ENCODE measurements around the gene SORCS2.

The SORCS2 gene

DNA sequence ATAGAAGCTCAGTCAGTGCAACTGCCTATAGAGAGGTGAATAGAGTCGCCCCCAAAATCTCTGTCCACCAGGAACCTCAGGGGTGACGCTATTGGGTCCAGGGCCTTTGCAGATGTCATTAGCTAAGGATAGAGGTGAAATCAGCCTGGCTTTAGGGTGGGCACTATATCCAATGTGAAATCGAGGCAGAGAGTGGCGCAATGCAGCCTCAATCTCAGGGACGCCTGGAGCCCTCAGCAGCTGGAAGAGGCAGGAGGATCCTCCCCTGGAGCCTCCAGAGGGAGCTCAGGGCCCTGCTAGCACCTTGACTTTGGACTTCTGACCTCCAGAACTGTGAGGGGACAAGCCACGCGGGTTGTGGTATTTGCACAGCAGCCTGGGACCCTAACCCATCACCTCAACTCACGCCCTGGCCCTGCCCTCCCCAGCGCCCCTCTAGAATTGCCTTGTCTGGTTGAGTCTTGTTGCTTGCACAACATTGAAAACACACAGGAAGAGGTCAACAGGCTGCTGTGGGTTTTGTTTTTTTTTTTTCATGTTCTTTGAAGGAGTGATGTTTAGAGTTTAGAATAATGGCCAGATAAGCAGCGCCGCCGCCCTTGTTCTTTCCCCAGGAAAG, 331.8 kb downstream of the SORCS2 start:
- Histone ChIP-seq H3K36me3 (ENCODE audit: control insufficient read depth in 2 of 2, insufficient read depth in 1 of 2, low read length in 2 of 2) (no peaks in the 10 kb centered on the region), H3K4me3 (ENCODE audit: low read depth, low read length) (no peak overlapping the region), H3K9me3 (ENCODE audit: control insufficient read depth, insufficient read depth, low read depth, low read length) (no peaks in the 10 kb centered on the region), H3K27ac (ENCODE audit: extremely low read depth, low read depth, low read length) (no peak overlapping the region), H3K4me1 (ENCODE audit: control insufficient read depth, insufficient read depth, low read length) (no peaks in the 10 kb centered on the region)
- TF ChIP-seq TCF7L2 (IDR thresholded peaks at IDR 0.05; ENCODE audit: borderline replicate concordance, low read depth, low read length) (no peak), ZNF423 (tag by site-specific recombination; IDR thresholded peaks at IDR 0.05) (no peak), ZNF624 (tag by site-specific recombination; IDR thresholded peaks at IDR 0.05) (no peak), ZNF239 (tag by site-specific recombination; IDR thresholded peaks at IDR 0.05) (no peak), ZNF626 (tag by site-specific recombination; IDR thresholded peaks at IDR 0.05) (no peak), REPIN1 (tag by site-specific recombination; IDR thresholded peaks at IDR 0.05; ENCODE audit: low read depth) (no peak), FEZF1 (tag by site-specific recombination; IDR thresholded peaks at IDR 0.05) (no peak), EGR2 (tag by site-specific recombination; IDR thresholded peaks at IDR 0.05; ENCODE audit: low read depth) (no peak), GLI4 (tag by site-specific recombination; IDR thresholded peaks at IDR 0.05) (no peak), SCRT2 (tag by site-specific recombination; IDR thresholded peaks at IDR 0.05) (no peak), ZNF658 (tag by site-specific recombination; IDR thresholded peaks at IDR 0.05) (no peak), ZNF354C (tag by site-specific recombination; IDR thresholded peaks at IDR 0.05; ENCODE audit: borderline replicate concordance, low read depth) (no peak), WT1 (tag by site-specific recombination; IDR thresholded peaks at IDR 0.05) (no peak), ZNF184 (tag by site-specific recombination; IDR thresholded peaks at IDR 0.05) (no peak), ZNF548 (tag by site-specific recombination; IDR thresholded peaks at IDR 0.05) (no peak)
- TF ChIP-seq, protein P1, sequence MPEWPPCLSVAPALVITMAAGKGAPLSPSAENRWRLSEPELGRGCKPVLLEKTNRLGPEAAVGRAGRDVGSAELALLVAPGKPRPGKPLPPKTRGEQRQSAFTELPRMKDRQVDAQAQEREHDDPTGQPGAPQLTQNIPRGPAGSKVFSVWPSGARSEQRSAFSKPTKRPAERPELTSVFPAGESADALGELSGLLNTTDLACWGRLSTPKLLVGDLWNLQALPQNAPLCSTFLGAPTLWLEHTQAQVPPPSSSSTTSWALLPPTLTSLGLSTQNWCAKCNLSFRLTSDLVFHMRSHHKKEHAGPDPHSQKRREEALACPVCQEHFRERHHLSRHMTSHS (tag by site-specific recombination; IDR thresholded peaks at IDR 0.05) = no peak
- TF ChIP-seq, protein P2, sequence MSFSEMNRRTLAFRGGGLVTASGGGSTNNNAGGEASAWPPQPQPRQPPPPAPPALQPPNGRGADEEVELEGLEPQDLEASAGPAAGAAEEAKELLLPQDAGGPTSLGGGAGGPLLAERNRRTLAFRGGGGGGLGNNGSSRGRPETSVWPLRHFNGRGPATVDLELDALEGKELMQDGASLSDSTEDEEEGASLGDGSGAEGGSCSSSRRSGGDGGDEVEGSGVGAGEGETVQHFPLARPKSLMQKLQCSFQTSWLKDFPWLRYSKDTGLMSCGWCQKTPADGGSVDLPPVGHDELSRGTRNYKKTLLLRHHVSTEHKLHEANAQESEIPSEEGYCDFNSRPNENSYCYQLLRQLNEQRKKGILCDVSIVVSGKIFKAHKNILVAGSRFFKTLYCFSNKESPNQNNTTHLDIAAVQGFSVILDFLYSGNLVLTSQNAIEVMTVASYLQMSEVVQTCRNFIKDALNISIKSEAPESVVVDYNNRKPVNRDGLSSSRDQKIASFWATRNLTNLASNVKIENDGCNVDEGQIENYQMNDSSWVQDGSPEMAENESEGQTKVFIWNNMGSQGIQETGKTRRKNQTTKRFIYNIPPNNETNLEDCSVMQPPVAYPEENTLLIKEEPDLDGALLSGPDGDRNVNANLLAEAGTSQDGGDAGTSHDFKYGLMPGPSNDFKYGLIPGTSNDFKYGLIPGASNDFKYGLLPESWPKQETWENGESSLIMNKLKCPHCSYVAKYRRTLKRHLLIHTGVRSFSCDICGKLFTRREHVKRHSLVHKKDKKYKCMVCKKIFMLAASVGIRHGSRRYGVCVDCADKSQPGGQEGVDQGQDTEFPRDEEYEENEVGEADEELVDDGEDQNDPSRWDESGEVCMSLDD (tag by site-specific recombination; IDR thresholded peaks at IDR 0.05) = no peak
- TF ChIP-seq, protein P3, sequence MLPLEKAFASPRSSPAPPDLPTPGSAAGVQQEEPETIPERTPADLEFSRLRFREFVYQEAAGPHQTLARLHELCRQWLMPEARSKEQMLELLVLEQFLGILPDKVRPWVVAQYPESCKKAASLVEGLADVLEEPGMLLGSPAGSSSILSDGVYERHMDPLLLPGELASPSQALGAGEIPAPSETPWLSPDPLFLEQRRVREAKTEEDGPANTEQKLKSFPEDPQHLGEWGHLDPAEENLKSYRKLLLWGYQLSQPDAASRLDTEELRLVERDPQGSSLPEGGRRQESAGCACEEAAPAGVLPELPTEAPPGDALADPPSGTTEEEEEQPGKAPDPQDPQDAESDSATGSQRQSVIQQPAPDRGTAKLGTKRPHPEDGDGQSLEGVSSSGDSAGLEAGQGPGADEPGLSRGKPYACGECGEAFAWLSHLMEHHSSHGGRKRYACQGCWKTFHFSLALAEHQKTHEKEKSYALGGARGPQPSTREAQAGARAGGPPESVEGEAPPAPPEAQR (tag by site-specific recombination; IDR thresholded peaks at IDR 0.05) = no peak
- CTCF ChIA-PET = interaction anchor here (0.6 kb wide), 1 partner anchor 198 kb away, joined by 4 read pairs; no protein-coding TSS in a partner anchor
- POLR2A ChIA-PET = no interaction called here

DNA sequence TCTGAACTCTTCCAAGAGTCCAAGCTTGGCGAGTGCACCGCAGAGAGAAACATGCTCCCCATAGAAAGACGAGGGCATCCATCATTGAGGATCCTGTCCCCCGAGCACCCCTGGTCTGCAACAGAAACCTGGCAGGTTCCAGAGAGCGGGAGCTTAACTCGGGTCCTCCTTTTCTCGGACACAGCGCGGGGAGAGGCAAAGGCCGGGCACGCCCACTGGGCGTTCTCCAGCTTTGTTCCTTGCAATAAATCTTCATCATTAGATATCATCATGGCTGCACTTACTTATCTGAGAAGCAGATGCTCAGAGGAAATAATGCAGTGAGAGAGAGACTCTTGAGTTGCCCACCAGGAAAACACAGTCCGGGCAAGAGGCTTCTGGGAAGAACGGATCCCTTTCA, 332.5 kb downstream of the SORCS2 start:
- CTCF ChIA-PET = interaction anchor here (0.6 kb wide), 1 partner anchor 198 kb away, joined by 4 read pairs; no protein-coding TSS in a partner anchor
- H3K27ac ChIP-seq (ENCODE audit: extremely low read depth, low read depth, low read length) = no peak overlapping the region
- no peaks in the 10 kb centered on the region for H3K36me3 ChIP-seq (ENCODE audit: control insufficient read depth in 2 of 2, insufficient read depth in 1 of 2, low read length in 2 of 2)
- H3K9me3 ChIP-seq (ENCODE audit: control insufficient read depth, insufficient read depth, low read depth, low read length) = no peaks in the 10 kb centered on the region
- no peak overlapping the region for H3K4me3 ChIP-seq (ENCODE audit: low read depth, low read length)
- POLR2A ChIA-PET = no interaction called here
- no peaks in the 10 kb centered on the region for H3K4me1 ChIP-seq (ENCODE audit: control insufficient read depth, insufficient read depth, low read length)
- no peak for TF ChIP-seq ZNF324 (tag by site-specific recombination; IDR thresholded peaks at IDR 0.05)
- TF ChIP-seq, protein P2 (tag by site-specific recombination; IDR thresholded peaks at IDR 0.05) = no peak
- TF ChIP-seq HOXC10 (CRISPR knock-in tag; IDR thresholded peaks at IDR 0.05) = no peak
- no peak for TF ChIP-seq ZNF16 (tag by site-specific recombination; IDR thresholded peaks at IDR 0.05; ENCODE audit: low read depth)
- TF ChIP-seq SP3 (tag by site-specific recombination; IDR thresholded peaks at IDR 0.05) = no peak
- TF ChIP-seq ZNF146 (tag by site-specific recombination; IDR thresholded peaks at IDR 0.05) = no peak
- no peak for TF ChIP-seq ZNF138 (tag by site-specific recombination; IDR thresholded peaks at IDR 0.05; ENCODE audit: borderline replicate concordance)
- TF ChIP-seq, protein P4, sequence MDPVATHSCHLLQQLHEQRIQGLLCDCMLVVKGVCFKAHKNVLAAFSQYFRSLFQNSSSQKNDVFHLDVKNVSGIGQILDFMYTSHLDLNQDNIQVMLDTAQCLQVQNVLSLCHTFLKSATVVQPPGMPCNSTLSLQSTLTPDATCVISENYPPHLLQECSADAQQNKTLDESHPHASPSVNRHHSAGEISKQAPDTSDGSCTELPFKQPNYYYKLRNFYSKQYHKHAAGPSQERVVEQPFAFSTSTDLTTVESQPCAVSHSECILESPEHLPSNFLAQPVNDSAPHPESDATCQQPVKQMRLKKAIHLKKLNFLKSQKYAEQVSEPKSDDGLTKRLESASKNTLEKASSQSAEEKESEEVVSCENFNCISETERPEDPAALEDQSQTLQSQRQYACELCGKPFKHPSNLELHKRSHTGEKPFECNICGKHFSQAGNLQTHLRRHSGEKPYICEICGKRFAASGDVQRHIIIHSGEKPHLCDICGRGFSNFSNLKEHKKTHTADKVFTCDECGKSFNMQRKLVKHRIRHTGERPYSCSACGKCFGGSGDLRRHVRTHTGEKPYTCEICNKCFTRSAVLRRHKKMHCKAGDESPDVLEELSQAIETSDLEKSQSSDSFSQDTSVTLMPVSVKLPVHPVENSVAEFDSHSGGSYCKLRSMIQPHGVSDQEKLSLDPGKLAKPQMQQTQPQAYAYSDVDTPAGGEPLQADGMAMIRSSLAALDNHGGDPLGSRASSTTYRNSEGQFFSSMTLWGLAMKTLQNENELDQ (tag by site-specific recombination; IDR thresholded peaks at IDR 0.05; ENCODE audit: low read depth) = no peak
- no peak for TF ChIP-seq ZNF366 (tag by site-specific recombination; conservative IDR thresholded peaks at IDR 0.05)
- no peak for TF ChIP-seq ZNF391 (tag by site-specific recombination; IDR thresholded peaks at IDR 0.05; ENCODE audit: borderline replicate concordance, low read depth)

Measured in HEK293 (cell line).